Right lobe of liver (tissue), 4 donors: Measurements from ENCODE around the gene DNAL4.

Experiments
- CTCF ChIP-seq, 4 donors: fragments of 200-600 bp in 3 of 4; fragments of 450-650 bp in 1 of 4; IDR thresholded peaks; one replicate each; pipeline versions ENCODE4 v1.5.1 to v1.8.0; 2016 to 2022; ENCODE audit warnings: antibody characterized with exemption in 4 of 4, mild to moderate bottlenecking in 2 of 4
- POLR2A ChIP-seq: fragments of 450-650 bp; IDR thresholded peaks from one replicate; pipeline ENCODE4 v1.6.1; 2017; ENCODE audit warnings: antibody characterized with exemption, mild to moderate bottlenecking
- donor health status: DM: no; HTN: no; CAD: no.
- donor health status: DM: no; HTN: no; CAD: no.
- donor health status: DM: no; HTN: yes; CAD: no.

GRCh38 chr22:38770257-38770949 is 23.5 kb downstream of the DNAL4 start:
- TF ChIP-seq CTCF (IDR thresholded peaks at IDR 0.05) (no peak), POLR2A (no peak)
